HL-60/S4 treated with phorbol 12-myristate 13-acetate at 8.2 ng/mL for 4 days and 3 days (cell line): ENCODE data around the gene FGF14.
"Not testable (repeated sequence)": the region's sequence is repeated elsewhere in the genome, so short reads cannot be mapped to it uniquely, and the experiment has no call there.

Source experiments
- in situ Hi-C: fragments of 300-500 bp; cut with MboI; formaldehyde crosslinking; loops from 2 replicates; pipeline ENCODE4 v1.15.0; 2022; ENCODE audit warnings: low sequenced_read_pairs

Gene FGF14

GRCh38 chr13:101892296-101892695 is 509.6 kb downstream of the FGF14 start:
- in situ Hi-C loops = no loop called here

- in situ Hi-C loops = no loop called here
These were observed 520.3 kb downstream of the FGF14 start for GRCh38 chr13:101881593-101881992.

- in situ Hi-C loops = no loop called here
These were observed 521.3 kb downstream of the FGF14 start for GRCh38 chr13:101880581-101880980.

- in situ Hi-C loops = no loop called here
These were observed 524.9 kb downstream of the FGF14 start for GRCh38 chr13:101876951-101877350.

- in situ Hi-C loops = no loop called here
These were observed 526.0 kb downstream of the FGF14 start for GRCh38 chr13:101875717-101876393.

- in situ Hi-C loops = no loop called here
These were observed 526.8 kb downstream of the FGF14 start for GRCh38 chr13:101875091-101875490.

GRCh38 chr13:101869553-101869952 is 532.3 kb downstream of the FGF14 start:
- in situ Hi-C loops = no loop called here

- in situ Hi-C loops = no loop called here
These were observed 533.0 kb downstream of the FGF14 start for GRCh38 chr13:101868585-101869469.

GRCh38 chr13:101866889-101867581 is 534.8 kb downstream of the FGF14 start:
- in situ Hi-C loops = no loop called here

GRCh38 chr13:101858860-101859259 is 543.0 kb downstream of the FGF14 start:
- in situ Hi-C loops = no loop called here

- in situ Hi-C loops = no loop called here
These were observed 555.1 kb downstream of the FGF14 start for GRCh38 chr13:101846701-101847100.

- in situ Hi-C loops = no loop called here
These were observed 555.6 kb downstream of the FGF14 start for GRCh38 chr13:101846249-101846648.

GRCh38 chr13:101845245-101846020 is 556.4 kb downstream of the FGF14 start:
- in situ Hi-C loops = no loop called here

GRCh38 chr13:101841698-101842097 is 560.1 kb downstream of the FGF14 start:
- in situ Hi-C loops = no loop called here

GRCh38 chr13:101838323-101838722 is 563.5 kb downstream of the FGF14 start:
- in situ Hi-C loops = no loop called here

- in situ Hi-C loops = not testable (repeated sequence)
These were observed 564.1 kb downstream of the FGF14 start for GRCh38 chr13:101837778-101838177.

GRCh38 chr13:101837288-101837687 is 564.6 kb downstream of the FGF14 start:
- in situ Hi-C loops = no loop called here

- in situ Hi-C loops = no loop called here
These were observed 565.9 kb downstream of the FGF14 start for GRCh38 chr13:101835920-101836319.

GRCh38 chr13:101833671-101834070 is 568.2 kb downstream of the FGF14 start:
- in situ Hi-C loops = no loop called here

- in situ Hi-C loops = no loop called here
These were observed 571.8 kb downstream of the FGF14 start for GRCh38 chr13:101830035-101830434.

GRCh38 chr13:101829484-101829883 is 572.4 kb downstream of the FGF14 start:
- in situ Hi-C loops = no loop called here
